ENCODE results near the gene ZNF223.

ZNF223 gene

GRCh38 chr19:44093931-44094765 lies 42.3 kb downstream of the ZNF223 start, which contains the start of gene ZNF224:
ZNF224 (plus strand) TSS chr19:44094361; CDS start chr19:44097874, 3,513 bp downstream.
- TF ChIP-seq CTCF (conservative IDR thresholded peaks at IDR 0.05; ENCODE audit: low read depth, low read length): no peak
- Histone ChIP-seq H3K27ac (no peak within 1 kb of the TSS; the same call in 1 of the 2 replicates), H3K79me2 (ENCODE audit: insufficient read depth, low read depth) (peaks cover 19% of the 10 kb centered on the region)

GRCh38 chr19:44107751-44108150 lies 55.9 kb downstream of the ZNF223 start:
- H2AFZ ChIP-seq (ENCODE audit: low read depth): no peak overlapping the region
- no peak overlapping the region for H3K4me3 ChIP-seq (IDR thresholded peaks at IDR 0.05; ENCODE audit: insufficient read depth, low read depth, low read length)
- no peaks in the 10 kb centered on the region for H3K79me2 ChIP-seq (ENCODE audit: insufficient read depth, low read depth)
- H3K36me3 ChIP-seq (ENCODE audit: insufficient read depth): no peaks in the 10 kb centered on the region
- no peak overlapping the region for H3K4me2 ChIP-seq
- H3K27ac ChIP-seq: no peak overlapping the region
- no peaks in the 10 kb centered on the region for H4K20me1 ChIP-seq (ENCODE audit: insufficient read depth)
- TF ChIP-seq CTCF (conservative IDR thresholded peaks at IDR 0.05; ENCODE audit: low read depth, low read length): no peak
- H3K4me1 ChIP-seq (ENCODE audit: low read depth, poor library complexity, severe bottlenecking): no peaks in the 10 kb centered on the region
- no peak overlapping the region for H3K9ac ChIP-seq
- H3K27me3 ChIP-seq (ENCODE audit: insufficient read depth, low read depth): no peaks in the 10 kb centered on the region

More at GRCh38 chr19:44093931-44094765, 42.3 kb downstream of the ZNF223 start, which contains the start of gene ZNF224:
- H3K4me2 ChIP-seq: peak within 1 kb of the TSS; percentile 97
- H3K9ac ChIP-seq: peak within 1 kb of the TSS; percentile 39; the same call in 1 of the 2 replicates
- no peaks in the 10 kb centered on the region for H4K20me1 ChIP-seq (ENCODE audit: insufficient read depth)
- H3K27me3 ChIP-seq (ENCODE audit: insufficient read depth, low read depth): no peaks in the 10 kb centered on the region
- H3K4me1 ChIP-seq (ENCODE audit: low read depth, poor library complexity, severe bottlenecking): peaks cover 13% of the 10 kb centered on the region
- peak within 1 kb of the TSS; percentile 99 for H2AFZ ChIP-seq (ENCODE audit: low read depth)
- peak within 1 kb of the TSS; percentile 51 for H3K4me3 ChIP-seq (IDR thresholded peaks at IDR 0.05; ENCODE audit: insufficient read depth, low read depth, low read length)
- H3K36me3 ChIP-seq (ENCODE audit: insufficient read depth): no peaks in the 10 kb centered on the region

GRCh38 chr19:44109458-44109857 lies 57.6 kb downstream of the ZNF223 start:
- Histone ChIP-seq H3K4me1 (ENCODE audit: low read depth, poor library complexity, severe bottlenecking) (peaks cover 5% of the 10 kb centered on the region), H3K79me2 (ENCODE audit: insufficient read depth, low read depth) (no peaks in the 10 kb centered on the region), H3K27me3 (ENCODE audit: insufficient read depth, low read depth) (no peaks in the 10 kb centered on the region), H3K27ac (no peak overlapping the region), H3K9ac (no peak overlapping the region), H3K4me2 (no peak overlapping the region), H3K4me3 (IDR thresholded peaks at IDR 0.05; ENCODE audit: insufficient read depth, low read depth, low read length) (no peak overlapping the region), H3K36me3 (ENCODE audit: insufficient read depth) (no peaks in the 10 kb centered on the region), H4K20me1 (ENCODE audit: insufficient read depth) (no peaks in the 10 kb centered on the region), H2AFZ (ENCODE audit: low read depth) (no peak overlapping the region)
- TF ChIP-seq CTCF (conservative IDR thresholded peaks at IDR 0.05; ENCODE audit: low read depth, low read length): no peak

GRCh38 chr19:44111910-44112463 lies 60.2 kb downstream of the ZNF223 start:
- no peak for TF ChIP-seq CTCF (conservative IDR thresholded peaks at IDR 0.05; ENCODE audit: low read depth, low read length)
- Histone ChIP-seq H3K27me3 (ENCODE audit: insufficient read depth, low read depth) (no peaks in the 10 kb centered on the region), H3K36me3 (ENCODE audit: insufficient read depth) (no peaks in the 10 kb centered on the region), H3K4me2 (no peak overlapping the region), H2AFZ (ENCODE audit: low read depth) (no peak overlapping the region), H4K20me1 (ENCODE audit: insufficient read depth) (no peaks in the 10 kb centered on the region), H3K4me1 (ENCODE audit: low read depth, poor library complexity, severe bottlenecking) (peaks cover 5% of the 10 kb centered on the region), H3K4me3 (IDR thresholded peaks at IDR 0.05; ENCODE audit: insufficient read depth, low read depth, low read length) (no peak overlapping the region), H3K27ac (no peak overlapping the region), H3K9ac (no peak overlapping the region), H3K79me2 (ENCODE audit: insufficient read depth, low read depth) (no peaks in the 10 kb centered on the region)

All from KMS-11 (cell line).